B cell (primary cell): ENCODE results near the gene OXA1L. TPM values are rescaled to one million over a fixed set of nuclear protein-coding genes. Genes with fewer than 3 reads are reported as not detected.

Experiments used
- ATAC-seq: fragments of 200-7000 bp; cut with Tn5 transposase; one replicate; pipeline ENCODE4 v1.10.0; 2021; ENCODE audit warnings: low read depth, mild to moderate bottlenecking, moderate number of reproducible peaks, moderate library complexity
- CTCF ChIA-PET: fragments of 350-600 bp; sonication (Branson Sonifier 250); formaldehyde crosslinking; loops from one replicate; lab custom pipeline; 2021; ENCODE audit warnings: antibody characterized with exemption, inconsistent platforms; lab: Charles Lee
- POLR2A ChIA-PET: fragments of 350-600 bp; sonication (Branson Sonifier 250); formaldehyde crosslinking; loops from one replicate; lab custom pipeline; 2021; ENCODE audit warnings: antibody characterized with exemption; lab: Charles Lee
- DNase-seq: peaks from one replicate; pipeline ENCODE4 v3.0.0; 2013
- H2AFZ ChIP-seq: 2 replicates; pipeline ENCODE4 v1.6.1; 2012; ENCODE audit warnings: mild to moderate bottlenecking, low read depth, low read length; ENCODE audit not compliant: insufficient read depth, poor library complexity, severe bottlenecking
- H3K27ac ChIP-seq, 2 donors: 1 replicate in 1 of 2; 2 replicates in 1 of 2; pipeline ENCODE4 v1.5.1; 2012 to 2013; ENCODE audit warnings: low read length in 2 of 2, mild to moderate bottlenecking in 2 of 2, moderate library complexity in 1 of 2
- H3K27me3 ChIP-seq, 4 experiments: fragments of 200-600 bp in 1 of 4; sonication (generic) in 1 of 4; replicated peaks in 1 of 4; 1 replicate in 2 of 4; 2 replicates in 2 of 4; pipeline versions ENCODE4 v1.6.1 to v1.7.0; 2013 to 2016; ENCODE audit warnings: low read length in 3 of 4, mild to moderate bottlenecking in 2 of 4, mixed read lengths in 1 of 4, moderate library complexity in 1 of 4; ENCODE audit not compliant: insufficient read depth in 4 of 4, control insufficient read depth in 3 of 4; ENCODE audit errors: control extremely low read depth in 1 of 4
- H3K36me3 ChIP-seq, 2 experiments: replicated peaks in 1 of 2; 1 replicate in 1 of 2; 2 replicates in 1 of 2; pipeline versions ENCODE4 v1.6.1 to v1.7.1; 2013; ENCODE audit warnings: low read length in 1 of 2; ENCODE audit not compliant: insufficient read depth in 2 of 2, control insufficient read depth in 1 of 2; ENCODE audit errors: control extremely low read depth in 1 of 2, extremely low read depth in 1 of 2
- H3K4me1 ChIP-seq, 2 donors: fragments of 200-600 bp in 1 of 2; sonication (generic) in 1 of 2; 1 replicate in 1 of 2; 2 replicates in 1 of 2; pipeline versions ENCODE4 v1.5.1 to v1.6.1; 2013 to 2017; ENCODE audit warnings: low read length in 2 of 2; ENCODE audit not compliant: control insufficient read depth in 2 of 2, insufficient read depth in 2 of 2
- H3K4me2 ChIP-seq: replicated peaks from 2 replicates; pipeline ENCODE3; 2012; ENCODE audit warnings: mild to moderate bottlenecking, low read depth, low read length; ENCODE audit not compliant: poor library complexity, severe bottlenecking
- H3K4me3 ChIP-seq, 5 experiments: fragments of 200-600 bp in 1 of 5; sonication (generic) in 1 of 5; 1 replicate in 3 of 5; 2 replicates in 2 of 5; pipeline versions ENCODE4 v1.5.1 to v1.7.0; 2011 to 2016; ENCODE audit warnings: low read length in 4 of 5, mild to moderate bottlenecking in 4 of 5, low read depth in 2 of 5, control low read depth in 1 of 5, moderate library complexity in 1 of 5; ENCODE audit not compliant: insufficient read depth in 1 of 5; ENCODE audit errors: control extremely low read depth in 1 of 5, extremely low read depth in 1 of 5
- H3K79me2 ChIP-seq: fragments of 200-600 bp; sonication (generic); one replicate; pipeline ENCODE4 v1.6.0; 2016; ENCODE audit warnings: low read length; ENCODE audit not compliant: control insufficient read depth, insufficient read depth
- H3K9ac ChIP-seq: fragments of 200-600 bp; sonication (generic); 2 replicates; pipeline ENCODE4 v1.6.1; 2017; ENCODE audit warnings: mild to moderate bottlenecking, low read length, moderate library complexity
- H3K9me3 ChIP-seq, 3 donors: one replicate each; pipeline versions ENCODE4 v1.6.1 to v1.7.1; 2013; ENCODE audit warnings: low read length in 2 of 3; ENCODE audit not compliant: control insufficient read depth in 2 of 3, insufficient read depth in 1 of 3; ENCODE audit errors: control extremely low read depth in 1 of 3
- H4K20me1 ChIP-seq: 2 replicates; pipeline ENCODE4 v1.6.0; 2012; ENCODE audit warnings: mild to moderate bottlenecking, low read length; ENCODE audit not compliant: insufficient read depth, control insufficient read depth, poor library complexity, severe bottlenecking
- H3K27ac Mint-ChIP-seq: one replicate; pipeline ENCODE4 v1.8.0; 2021; ENCODE audit warnings: mixed read lengths
- H3K27me3 Mint-ChIP-seq: one replicate; pipeline ENCODE4 v1.8.0; 2021; ENCODE audit warnings: mixed read lengths
- H3K4me1 Mint-ChIP-seq: one replicate; pipeline ENCODE4 v1.8.0; 2021; ENCODE audit warnings: mixed read lengths
- H3K4me3 Mint-ChIP-seq: one replicate; pipeline ENCODE4 v1.8.0; 2021; ENCODE audit warnings: mixed read lengths
- H3K9me3 Mint-ChIP-seq: one replicate; pipeline ENCODE4 v1.8.0; 2022; ENCODE audit warnings: mixed read lengths; ENCODE audit not compliant: insufficient read depth
- CTCF ChIP-seq: fragments of 200-600 bp; IDR thresholded peaks from one replicate; pipeline ENCODE4 v1.8.0; 2022; ENCODE audit warnings: antibody characterized with exemption, mild to moderate bottlenecking
- EZH2 ChIP-seq: IDR thresholded peaks from 2 replicates; pipeline ENCODE4 v1.6.1; 2012; ENCODE audit warnings: borderline replicate concordance, low read depth, mild to moderate bottlenecking, moderate library complexity, low read length; ENCODE audit not compliant: insufficient read depth, poor library complexity, severe bottlenecking
- WGBS: methylation state at CpG from one replicate; pipeline ENCODE4 v1.1.5; 2013; ENCODE audit warnings: missing lambda C conversion rate; ENCODE audit not compliant: insufficient coverage; 5-methylcytosine and 5-hydroxymethylcytosine counted together
- intact Hi-C: fragments of 100-400 bp; cut with micrococcal nuclease; formaldehyde crosslinking; loops from one replicate; pipeline ENCODE4 v1.10.0; 2022
- polyA plus RNA-seq: library from polyadenylated mRNA; depleted of rRNA; stranded (reverse); fragments of >200 nt; gene quantifications from 2 replicates; pipeline ENCODE4 v1.2.3, GENCODE V29; 2012
- total RNA-seq, 2 donors: library from RNA; stranded (reverse); fragments of 120-200 nt in 1 of 2; gene quantifications; 1 replicate in 1 of 2; 2 replicates in 1 of 2; pipeline versions ENCODE4 v1.2.3 to v1.2.4, GENCODE V29; 2013 to 2022

The OXA1L gene
- total and polyA plus RNA-seq, 2 donors (not counting 1 experiment from before 2014, with no cell fraction given) = 147 to 201 TPM

GRCh38 chr14:22811722-22812121 is 45.2 kb downstream of the OXA1L start:
- Histone ChIP-seq H3K27ac (peak overlapping the region in 1 of 2 donors; percentile 56), H3K27me3 (no peaks in the 10 kb centered on the region), H3K4me2 (peak overlapping the region; percentile 52), H2AFZ (no peak overlapping the region), H3K9me3 (peaks cover 0 to 6% (median 0%) of the 10 kb centered on the region in 3 donors), H3K4me1 (peaks cover 41 to 60% of the 10 kb centered on the region in 2 donors), H3K4me3 (peak overlapping the region in 1 of 5 experiments; percentile 20), H3K36me3 (peaks cover 0 to 1% of the 10 kb centered on the region in 2 experiments), H3K9ac (peak overlapping the region; percentile 28), H4K20me1 (no peaks in the 10 kb centered on the region), H3K79me2 (peaks cover under 1% of the 10 kb centered on the region)
- intact Hi-C loops = loop anchor here (1.0 kb wide), 3 partner anchors 8 to 21 kb away; no protein-coding TSS in a partner anchor
- peaks cover 71% of the 10 kb centered on the region for H3K4me1 Mint-ChIP-seq
- H3K27ac Mint-ChIP-seq = peak overlapping the region; percentile 92
- no peak for TF ChIP-seq CTCF
- no peak for TF ChIP-seq EZH2
- no peaks in the 10 kb centered on the region for H3K9me3 Mint-ChIP-seq
- H3K4me3 Mint-ChIP-seq = peak overlapping the region; percentile 81
- POLR2A ChIA-PET = interaction anchor here (0.6 to 2.7 kb wide), 11 partner anchors 8 to 240 kb away, joined by 3 to 15 read pairs (median 4); partner anchors contain the start of genes MMP14, MRPL52 and OXA1L
- ATAC-seq (peak; percentile 49), DNase-seq (peak; percentile 60)
- WGBS = 0% methylated on average over 1 of the region's 2 CpGs
- CTCF ChIA-PET = interaction anchor here (0.7 to 14.9 kb wide), 10 partner anchors 9 to 89 kb away, joined by 3 to 129 read pairs (median 4); partner anchors contain the start of gene LRP10
- no peaks in the 10 kb centered on the region for H3K27me3 Mint-ChIP-seq

GRCh38 chr14:22812744-22813143 is 46.3 kb downstream of the OXA1L start:
- peak overlapping the region; percentile 92 for H3K27ac Mint-ChIP-seq
- no peaks in the 10 kb centered on the region for H4K20me1 ChIP-seq
- no peak for ATAC-seq
- peaks cover 0 to 6% (median 0%) of the 10 kb centered on the region in 3 donors for H3K9me3 ChIP-seq
- H3K9me3 Mint-ChIP-seq = no peaks in the 10 kb centered on the region
- no peak overlapping the region for H3K9ac ChIP-seq
- WGBS = 94% methylated on average over 2 of the region's 4 CpGs
- H2AFZ ChIP-seq = no peak overlapping the region
- H3K36me3 ChIP-seq = no peaks in the 10 kb centered on the region
- H3K27me3 ChIP-seq = no peaks in the 10 kb centered on the region
- intact Hi-C loops = no loop called here
- DNase-seq = no peak
- peak overlapping the region; percentile 79 for H3K4me3 Mint-ChIP-seq
- peak overlapping the region; percentile 53 to 61 for H3K27ac ChIP-seq
- peaks cover 41 to 53% of the 10 kb centered on the region in 2 donors for H3K4me1 ChIP-seq
- POLR2A ChIA-PET = interaction anchor here (0.8 to 2.7 kb wide), 5 partner anchors 12 to 46 kb away, joined by 4 to 12 read pairs (median 6); partner anchors contain the start of gene OXA1L
- no peaks in the 10 kb centered on the region for H3K27me3 Mint-ChIP-seq
- no peaks in the 10 kb centered on the region for H3K79me2 ChIP-seq
- peaks cover 68% of the 10 kb centered on the region for H3K4me1 Mint-ChIP-seq
- TF ChIP-seq EZH2 (no peak), CTCF (no peak)
- H3K4me2 ChIP-seq = peak overlapping the region; percentile 57
- no peak overlapping the region for H3K4me3 ChIP-seq
- CTCF ChIA-PET = interaction anchor here (0.6 to 14.9 kb wide), 16 partner anchors 8 to 250 kb away, joined by 3 to 129 read pairs (median 4); partner anchors contain the start of gene OXA1L
